Ecto neural progenitor cell (in vitro differentiated cells): ENCODE measurements around the gene CDH22.
A peak's percentile ranks its signal among the peaks of the same experiment; 100 is the strongest.

ENCODE experiments used
- DNase-seq: peaks from one replicate; pipeline ENCODE4 v3.0.0-alpha.2; 2018; ENCODE audit warnings: low spot score

CDH22 gene

GRCh38 chr20:46323557-46323956, 15.3 kb upstream of the CDH22 start:
- no peak for DNase-seq

GRCh38 chr20:46322641-46323040, 14.3 kb upstream of the CDH22 start:
- no peak for DNase-seq

- no peak for DNase-seq
Observed at GRCh38 chr20:46317685-46318177, 9.4 kb upstream of the CDH22 start.

GRCh38 chr20:46316984-46317684, 8.8 kb upstream of the CDH22 start:
- no peak for DNase-seq

- no peak for DNase-seq
Observed at GRCh38 chr20:46315311-46315710, 7.0 kb upstream of the CDH22 start.

GRCh38 chr20:46312945-46313861, 4.9 kb upstream of the CDH22 start:
- no peak for DNase-seq

- DNase-seq, result peak; percentile 85
Observed at GRCh38 chr20:46312075-46312944, 4.0 kb upstream of the CDH22 start.

GRCh38 chr20:46311719-46312074, 3.4 kb upstream of the CDH22 start:
- DNase-seq, result no peak

GRCh38 chr20:46311039-46311650, 2.8 kb upstream of the CDH22 start:
- DNase-seq, result no peak

GRCh38 chr20:46309945-46310344, 1.6 kb upstream of the CDH22 start:
- DNase-seq, result no peak

GRCh38 chr20:46307999-46308257, 370 bp downstream of the CDH22 start:
- no peak for DNase-seq

GRCh38 chr20:46307139-46307998, 929 bp downstream of the CDH22 start:
- DNase-seq, result peak; percentile 83

GRCh38 chr20:46306743-46307138, 1.6 kb downstream of the CDH22 start:
- DNase-seq, result no peak

- DNase-seq, result no peak
Observed at GRCh38 chr20:46305973-46306360, 2.3 kb downstream of the CDH22 start.

GRCh38 chr20:46305331-46305972, 2.8 kb downstream of the CDH22 start:
- no peak for DNase-seq

- no peak for DNase-seq
Observed at GRCh38 chr20:46304852-46305251, 3.4 kb downstream of the CDH22 start.

- no peak for DNase-seq
Observed at GRCh38 chr20:46304361-46304760, 3.9 kb downstream of the CDH22 start.

- DNase-seq, result no peak
Observed at GRCh38 chr20:46303176-46303956, 4.9 kb downstream of the CDH22 start.

GRCh38 chr20:46302106-46302505, 6.2 kb downstream of the CDH22 start:
- DNase-seq, result no peak

GRCh38 chr20:46300281-46300680, 8.0 kb downstream of the CDH22 start:
- DNase-seq, result no peak
